Stromal cell of bone marrow (primary cell): ENCODE data around the gene SETBP1.

Source experiments
- DNase-seq: peaks from one replicate; pipeline ENCODE4 v3.0.0-alpha.2; 2012; ENCODE audit warnings: low read depth

The SETBP1 gene

DNA sequence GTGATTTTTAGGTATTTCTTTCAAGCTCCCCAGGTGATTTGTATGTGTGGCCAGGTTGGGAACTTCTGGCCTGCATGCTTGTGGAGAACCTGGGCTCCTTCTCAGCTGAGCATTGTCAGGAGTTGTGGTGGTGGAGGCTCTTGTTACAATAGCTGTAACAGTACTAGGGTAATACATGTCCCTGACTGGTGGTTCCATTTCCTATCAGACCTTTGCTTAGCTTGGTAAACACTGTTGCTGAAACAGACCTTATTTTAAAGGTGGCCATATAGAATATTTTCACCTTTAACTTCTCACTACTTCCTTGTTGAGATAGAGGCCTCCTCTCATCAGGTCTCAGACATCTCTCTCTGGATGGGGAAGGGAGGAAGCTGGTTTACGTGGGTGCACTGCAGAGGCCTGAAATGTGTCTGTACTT lies 79.2 kb downstream of the SETBP1 start:
- no peak for DNase-seq

DNA sequence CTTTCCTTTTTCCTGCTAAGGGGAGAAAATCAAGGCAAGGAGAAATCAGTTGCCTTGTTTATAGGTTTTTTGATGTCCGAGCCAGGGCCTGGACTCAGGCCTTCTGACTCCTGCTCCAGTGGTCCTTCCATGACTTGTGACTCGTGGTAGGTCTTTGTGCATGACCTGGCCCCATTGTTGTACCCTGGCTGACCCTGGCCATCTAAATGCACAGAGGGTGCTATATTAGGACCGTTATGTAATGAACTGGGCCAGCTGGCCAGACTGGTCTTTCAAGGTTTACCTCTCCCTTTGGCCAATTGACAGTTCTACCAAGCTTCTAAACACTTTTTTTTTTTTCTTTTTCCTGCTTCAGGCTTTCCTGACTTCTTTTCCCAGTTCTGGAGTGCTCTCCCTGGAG lies 81.1 kb downstream of the SETBP1 start:
- no peak for DNase-seq

DNA sequence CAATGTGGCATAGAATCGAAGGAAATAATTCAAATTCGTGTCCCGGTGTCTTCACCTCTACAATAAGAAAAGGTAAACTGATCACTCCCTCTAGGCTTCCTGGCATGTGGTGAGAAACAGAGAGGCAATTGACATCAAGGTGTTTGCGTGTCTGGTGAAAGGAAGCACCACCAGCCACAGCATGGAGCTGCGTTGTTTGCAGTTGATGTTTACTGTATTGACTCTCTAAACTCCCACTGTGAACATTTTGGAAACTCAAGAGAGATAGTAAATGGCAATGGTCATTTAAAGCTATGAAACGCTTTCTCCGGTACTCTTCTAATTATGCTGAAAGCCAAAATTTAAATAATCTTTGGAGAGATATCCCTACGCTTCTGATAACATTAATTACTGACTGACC lies 82.6 kb downstream of the SETBP1 start:
- no peak for DNase-seq

DNA sequence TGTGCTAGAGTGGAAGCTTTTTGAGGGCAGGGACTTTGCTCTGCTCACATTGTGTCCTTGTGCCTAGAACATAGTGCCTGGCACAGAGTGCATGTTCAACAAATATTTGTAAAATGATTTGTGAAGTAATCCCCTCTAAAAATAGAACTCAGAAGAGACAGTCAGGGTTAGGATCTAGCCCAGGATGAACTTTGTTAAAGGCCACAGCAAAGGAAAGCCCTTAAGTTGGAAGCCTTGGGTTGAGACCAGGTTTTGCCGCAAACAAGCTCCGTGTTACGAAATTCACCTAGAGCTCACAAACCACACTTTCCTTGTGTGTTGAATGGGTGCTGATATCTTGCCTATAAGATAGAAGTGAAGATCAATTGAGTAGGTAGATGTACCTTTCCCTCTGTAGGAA lies 84.2 kb downstream of the SETBP1 start:
- DNase-seq = no peak

DNA sequence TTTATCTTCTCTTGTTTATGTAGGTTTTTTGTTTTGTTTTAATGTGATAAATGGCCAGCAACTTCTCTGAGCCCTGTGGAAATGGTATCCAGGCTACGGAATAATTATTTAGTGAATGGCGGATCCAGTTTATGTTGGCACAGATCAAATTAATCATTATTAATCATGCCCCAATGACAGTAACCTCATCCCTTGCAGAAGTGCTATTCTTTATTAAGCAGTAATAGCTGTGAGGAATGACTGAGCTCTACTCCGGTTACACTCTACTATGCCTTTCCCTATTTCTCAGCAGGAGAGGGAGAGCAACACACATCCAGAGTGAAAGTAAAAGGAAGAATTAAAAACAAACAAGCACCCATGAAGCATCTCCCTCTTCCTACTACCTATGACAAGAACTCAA lies 84.8 kb downstream of the SETBP1 start:
- no peak for DNase-seq

DNA sequence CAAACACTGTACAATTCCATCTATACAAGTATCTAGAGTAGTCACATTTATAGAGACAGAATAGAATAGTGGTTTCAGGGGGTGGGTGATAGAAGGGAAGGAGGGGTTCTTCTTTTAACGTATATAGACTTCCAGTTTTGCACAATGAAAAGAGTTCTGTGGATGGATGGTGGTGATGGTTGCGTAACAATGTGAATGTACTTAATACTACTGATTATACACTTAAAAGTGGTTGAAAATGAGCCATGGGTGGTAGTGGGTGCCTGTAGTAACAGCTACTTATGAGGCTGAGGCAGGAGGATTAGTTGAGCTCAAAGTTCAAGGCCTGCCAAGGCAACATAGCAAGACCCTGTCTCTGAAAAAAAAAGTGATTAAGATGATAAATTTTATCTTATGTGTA lies 85.8 kb downstream of the SETBP1 start:
- DNase-seq = no peak

DNA sequence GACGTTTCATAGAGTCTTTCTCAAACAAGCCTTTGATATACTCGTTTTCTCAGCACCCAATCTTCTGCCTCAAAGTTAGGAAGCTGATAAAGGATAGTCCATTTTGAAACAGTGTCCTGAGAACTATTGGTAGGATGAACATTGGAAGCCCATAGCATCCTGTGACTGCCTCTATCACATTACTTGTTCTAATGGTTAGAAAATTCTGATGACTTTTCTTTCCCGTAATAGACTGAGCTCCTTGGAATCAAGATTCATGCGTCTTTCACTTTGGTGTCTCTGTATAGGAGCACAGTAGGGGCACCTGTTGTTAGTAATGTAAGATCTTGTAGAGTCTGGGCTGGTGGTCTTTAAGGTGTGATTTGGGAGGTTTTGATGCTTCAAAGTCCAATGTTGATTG lies 87.1 kb downstream of the SETBP1 start:
- DNase-seq = no peak

DNA sequence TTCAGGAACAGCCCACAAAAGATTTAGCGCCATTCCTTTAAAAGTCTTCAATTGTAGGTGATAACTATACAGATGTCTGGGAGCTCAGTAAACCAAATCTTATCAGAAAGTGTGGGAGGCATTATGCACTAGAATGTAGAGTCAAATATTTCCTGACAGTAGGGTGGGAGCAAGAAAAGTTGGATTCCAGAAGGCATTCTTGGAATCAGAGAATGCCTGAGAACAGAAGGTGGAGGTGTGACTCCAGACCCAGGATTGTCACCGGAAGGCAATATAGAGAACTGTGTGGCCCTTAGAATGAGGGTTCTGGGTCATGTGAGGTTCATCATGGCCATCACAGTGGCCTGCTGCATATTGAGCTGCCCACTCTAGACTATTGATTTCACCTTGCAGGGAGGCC lies 90.0 kb downstream of the SETBP1 start:
- DNase-seq = no peak

DNA sequence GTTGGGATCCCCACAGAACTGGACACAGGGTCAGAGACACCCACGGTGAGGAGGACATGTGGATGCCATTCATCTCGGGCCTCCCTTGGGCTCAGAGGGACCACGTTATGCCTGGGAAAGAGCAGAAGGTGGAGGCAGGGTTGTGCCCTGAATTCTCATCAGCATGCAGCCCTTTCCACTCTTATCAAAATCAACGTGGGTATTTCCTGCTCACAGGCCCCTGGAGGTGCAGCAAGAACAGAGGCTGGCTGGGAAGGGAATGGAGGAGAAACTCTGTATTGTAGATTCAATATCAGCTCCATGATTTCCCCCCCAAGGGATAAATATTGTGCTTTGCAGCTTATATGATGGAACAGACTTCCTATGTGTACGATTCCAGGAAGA lies 90.9 kb downstream of the SETBP1 start:
- no peak for DNase-seq

DNA sequence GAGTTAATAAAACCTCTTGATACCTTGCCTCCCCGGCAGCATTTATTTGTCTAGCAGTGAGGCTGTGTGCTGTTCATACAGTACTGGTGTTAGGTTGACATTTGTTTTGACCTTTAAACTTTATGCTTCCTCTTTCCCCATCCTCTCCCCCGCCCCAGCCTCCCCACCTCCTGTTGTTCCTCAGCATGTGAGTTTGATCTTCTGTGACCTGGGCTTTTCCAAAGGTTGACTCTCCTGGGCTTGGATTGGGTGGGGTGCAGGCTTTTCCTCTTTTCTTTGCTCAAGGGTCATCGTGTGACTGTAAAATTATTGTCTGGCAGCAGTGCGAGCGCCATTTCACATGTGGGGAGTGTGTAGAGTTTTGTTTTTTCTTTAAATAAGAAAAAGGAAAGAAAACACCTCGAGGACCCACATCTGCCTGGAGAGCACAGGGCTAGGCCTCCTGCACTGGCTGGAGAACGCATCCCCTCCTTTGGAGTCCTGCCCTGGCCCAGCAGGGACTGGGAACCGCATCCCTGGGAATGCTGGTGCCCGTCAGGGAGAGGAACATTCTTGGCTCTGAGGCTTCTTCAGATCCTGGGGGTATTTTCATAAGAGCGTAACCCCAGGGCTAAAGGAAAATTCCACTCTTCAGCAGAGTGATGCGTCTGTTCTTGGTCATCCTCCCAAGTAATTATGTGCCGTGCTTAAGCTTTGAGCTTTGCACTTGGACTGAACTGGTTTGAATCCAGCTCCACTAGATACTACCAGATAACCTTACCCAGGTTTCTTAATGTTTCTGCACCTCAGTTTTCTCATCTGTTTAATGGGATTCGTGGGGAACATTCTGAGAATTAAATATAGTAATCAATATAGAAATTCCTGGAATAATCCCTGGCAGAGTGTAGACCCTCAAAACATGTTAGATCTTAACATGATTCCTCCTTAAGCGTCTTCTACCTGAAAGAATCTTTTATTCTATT lies 91.5 kb downstream of the SETBP1 start:
- DNase-seq = peak; percentile 19

DNA sequence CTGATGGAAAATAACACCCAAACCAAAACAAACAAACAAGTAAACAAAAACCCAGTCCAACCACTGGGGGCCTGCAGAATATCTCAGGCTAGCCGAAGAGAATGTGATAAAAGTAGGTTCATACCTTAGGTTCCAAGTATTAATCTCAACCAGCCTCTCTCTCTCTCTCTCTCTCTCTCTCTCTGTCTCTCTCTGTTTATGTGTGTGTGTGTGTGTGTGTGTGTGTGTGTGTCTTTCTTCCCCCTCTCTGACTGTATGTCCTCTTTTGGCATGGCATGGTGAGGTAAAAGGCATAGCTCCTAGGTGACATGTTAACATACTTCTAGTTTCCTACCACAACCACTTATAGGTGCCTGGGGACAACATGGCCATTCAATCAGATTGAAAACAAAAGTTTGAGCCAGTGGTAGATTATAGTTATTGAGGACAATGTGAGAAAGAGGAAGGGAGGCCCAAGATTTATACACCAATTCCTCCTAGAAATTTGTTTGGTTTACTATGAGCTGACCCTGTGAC lies 93.0 kb downstream of the SETBP1 start:
- DNase-seq = no peak

DNA sequence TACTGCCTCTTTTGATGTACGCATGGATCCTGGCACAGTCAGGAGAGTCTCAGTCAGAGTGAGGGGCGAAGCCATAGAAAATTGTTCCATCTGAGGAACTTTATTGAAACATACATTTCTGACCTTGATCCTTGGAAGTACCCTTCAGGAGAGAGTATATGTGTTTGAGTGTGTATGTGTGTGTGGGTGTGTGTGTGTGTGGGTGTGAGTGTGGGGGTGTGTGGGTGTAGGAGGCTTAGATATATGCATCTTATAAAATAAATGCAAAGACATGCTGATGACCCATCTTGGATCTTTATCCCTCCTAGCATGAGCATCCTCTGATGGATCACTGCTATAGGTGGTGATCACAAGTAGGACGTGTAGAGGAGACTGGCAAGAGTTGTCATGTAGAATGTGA lies 93.5 kb downstream of the SETBP1 start:
- DNase-seq = no peak

DNA sequence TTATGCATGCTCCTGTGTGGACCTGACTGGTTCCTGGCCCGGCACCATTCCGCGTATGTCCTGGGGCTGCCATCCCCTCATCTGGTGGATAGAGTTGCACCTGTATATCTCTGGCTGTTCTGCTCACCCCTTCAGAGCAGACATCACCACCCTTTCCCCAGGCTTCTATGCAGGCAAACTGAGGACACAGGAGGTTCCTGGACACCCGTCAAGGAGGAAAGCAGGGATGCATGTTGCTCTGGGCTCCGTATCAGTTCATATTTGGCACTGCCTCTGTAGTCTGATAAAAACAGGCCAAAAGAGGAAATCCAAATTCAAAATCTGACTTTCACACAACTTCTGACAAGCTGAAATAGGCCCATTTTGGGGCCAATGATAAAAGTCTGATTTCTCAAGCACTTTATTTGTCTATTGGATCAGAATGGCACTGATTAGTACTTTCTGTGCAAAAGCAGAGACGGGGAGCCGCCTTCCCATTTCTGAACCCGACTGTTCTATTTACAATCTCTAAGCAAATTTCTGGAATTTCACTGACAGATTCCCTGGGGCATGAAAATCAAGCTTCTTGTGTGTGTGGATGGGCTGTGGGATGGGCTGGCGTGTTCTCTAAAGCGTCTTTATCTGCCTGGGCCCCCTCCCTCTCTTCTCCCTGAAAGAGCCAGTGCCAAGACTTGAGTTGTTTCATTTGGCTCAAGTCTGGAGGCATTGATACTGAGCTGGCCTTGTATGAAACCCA lies 96.9 kb downstream of the SETBP1 start:
- no peak for DNase-seq

DNA sequence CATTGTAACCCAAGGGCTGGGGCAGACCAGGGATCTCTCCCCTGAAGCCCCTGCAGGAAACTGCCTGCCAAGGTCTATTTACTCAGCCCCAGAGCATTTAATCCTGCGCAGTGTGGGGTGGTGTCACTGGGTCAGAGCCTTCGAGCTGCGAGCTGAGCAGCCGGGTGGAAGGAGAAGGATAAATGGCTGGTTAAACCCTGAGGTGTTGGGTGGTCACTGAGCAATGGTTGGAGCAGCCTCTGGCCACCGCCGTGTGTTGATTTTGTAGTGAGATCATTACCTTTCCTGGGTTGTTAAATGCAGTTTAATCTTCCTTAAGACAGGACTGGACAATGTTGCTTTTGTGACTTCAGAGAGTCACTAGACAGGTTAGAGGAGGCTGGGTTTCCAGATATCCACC lies 98.1 kb downstream of the SETBP1 start:
- no peak for DNase-seq

DNA sequence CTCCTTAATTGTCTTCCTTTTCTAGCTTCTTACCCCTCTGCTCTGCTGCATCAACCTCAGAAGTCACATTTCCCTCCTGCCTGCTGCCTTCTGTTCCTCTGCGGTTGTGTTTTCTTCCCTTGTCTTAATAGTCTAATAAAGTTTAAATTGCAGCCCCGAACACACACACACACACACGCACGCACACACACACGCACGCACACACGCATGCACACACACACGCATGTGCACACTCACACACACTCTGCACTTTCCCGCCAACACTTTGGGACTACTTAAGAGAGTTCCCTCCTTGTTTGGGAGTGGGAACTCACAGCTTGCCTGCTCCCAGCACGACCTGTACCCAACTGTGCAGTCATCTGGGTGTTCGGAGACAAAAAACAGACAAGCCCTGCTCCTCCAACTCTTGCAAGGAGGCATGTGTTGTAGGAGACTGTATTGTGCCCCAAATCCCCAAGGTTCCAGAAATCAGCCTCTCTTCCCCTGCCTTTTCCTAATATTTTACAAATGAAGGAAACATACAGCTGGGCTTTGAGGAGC lies 99.1 kb downstream of the SETBP1 start:
- no peak for DNase-seq

DNA sequence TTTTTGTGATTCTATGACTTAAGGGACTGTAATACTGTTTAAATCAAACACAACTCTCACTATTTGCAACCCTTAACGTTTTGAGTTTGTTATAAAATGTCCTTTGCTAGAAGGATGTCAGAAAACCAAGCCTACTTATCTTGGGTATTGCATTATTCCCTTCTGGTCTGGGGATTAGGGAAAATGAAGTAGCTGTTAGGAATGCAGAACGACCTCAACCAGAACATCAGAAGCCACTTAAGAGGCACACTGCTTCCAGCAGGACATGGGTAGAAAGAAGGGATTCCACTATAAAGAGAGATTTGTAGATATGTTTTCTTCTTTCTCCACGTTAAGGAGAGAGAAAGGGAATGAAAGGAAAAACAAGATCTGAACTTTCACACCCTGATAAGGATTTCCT lies 101.2 kb downstream of the SETBP1 start:
- DNase-seq = peak; percentile 75

DNA sequence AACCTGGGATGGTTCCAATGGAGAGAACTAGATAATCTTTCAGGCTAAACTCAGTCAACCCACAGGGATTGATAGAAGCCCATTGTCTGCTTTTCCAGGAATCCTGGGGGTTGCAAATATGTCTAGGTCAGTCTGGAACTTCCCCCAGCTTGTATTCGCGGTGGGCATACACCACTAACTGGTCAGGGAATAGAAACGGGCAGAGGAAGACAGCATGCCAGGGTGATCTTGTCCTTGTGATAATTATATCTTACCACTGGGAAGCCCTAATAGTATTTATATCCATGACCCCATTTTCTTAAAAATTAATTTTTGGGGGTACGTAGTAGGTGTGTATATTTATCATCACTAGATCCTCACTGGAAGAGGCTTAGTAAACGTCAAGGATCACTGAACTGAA lies 101.9 kb downstream of the SETBP1 start:
- no peak for DNase-seq

DNA sequence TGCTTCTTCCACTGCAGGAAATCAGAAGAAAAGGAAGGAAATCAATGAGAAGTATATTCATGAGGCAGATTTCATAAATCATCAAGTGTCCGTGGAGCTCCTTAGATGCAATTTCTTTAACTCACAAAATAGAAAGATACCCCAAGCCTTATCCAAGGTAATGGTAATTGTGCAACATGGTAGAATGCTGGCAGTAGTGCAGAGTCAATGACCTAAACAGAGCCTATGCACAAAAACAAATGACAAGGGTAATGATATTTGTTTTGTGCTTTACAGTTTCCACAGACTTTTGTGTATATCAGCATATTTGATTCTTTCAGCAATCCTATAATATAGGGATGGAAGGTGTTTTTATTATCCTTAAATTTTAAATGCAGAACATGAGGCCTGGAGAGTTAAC lies 102.7 kb downstream of the SETBP1 start:
- no peak for DNase-seq

DNA sequence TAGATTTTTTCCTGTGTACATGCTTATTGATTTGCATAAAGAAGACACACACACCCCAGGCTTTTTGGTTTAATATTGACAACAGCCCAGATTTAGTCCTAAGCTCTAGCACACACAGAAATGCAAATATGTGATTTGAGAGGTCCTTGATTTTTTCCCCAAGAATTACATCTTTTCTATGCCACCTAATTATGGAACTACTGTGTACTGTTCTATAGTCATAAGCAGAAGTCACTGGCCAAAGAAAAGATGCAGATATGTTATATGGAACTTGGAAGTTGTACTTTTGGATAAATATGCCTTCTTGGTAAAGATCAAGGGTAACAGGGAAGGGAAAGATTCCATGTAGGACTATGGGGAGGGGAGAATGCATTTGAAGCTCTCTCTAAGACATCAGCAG lies 105.6 kb downstream of the SETBP1 start:
- DNase-seq = no peak

DNA sequence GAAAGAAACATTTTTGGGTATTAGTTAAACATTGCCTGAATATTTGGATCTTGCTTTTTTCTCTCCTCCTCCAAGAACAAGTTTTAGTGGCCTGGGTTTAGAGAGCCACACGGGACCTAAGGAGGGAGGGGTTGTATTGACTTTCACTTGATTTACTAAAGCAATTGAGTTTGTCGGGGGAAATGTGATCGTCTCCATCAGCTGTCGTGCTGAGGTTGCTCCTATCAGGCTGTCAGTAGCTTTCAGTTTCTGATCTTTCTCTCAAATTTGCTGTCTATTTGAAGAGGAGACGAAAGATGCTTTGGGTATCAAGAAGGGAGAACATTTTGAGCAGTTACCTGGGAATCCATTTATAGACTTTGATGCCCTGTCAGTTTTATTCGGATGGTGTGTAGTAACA lies 106.0 kb downstream of the SETBP1 start:
- DNase-seq = no peak

DNA sequence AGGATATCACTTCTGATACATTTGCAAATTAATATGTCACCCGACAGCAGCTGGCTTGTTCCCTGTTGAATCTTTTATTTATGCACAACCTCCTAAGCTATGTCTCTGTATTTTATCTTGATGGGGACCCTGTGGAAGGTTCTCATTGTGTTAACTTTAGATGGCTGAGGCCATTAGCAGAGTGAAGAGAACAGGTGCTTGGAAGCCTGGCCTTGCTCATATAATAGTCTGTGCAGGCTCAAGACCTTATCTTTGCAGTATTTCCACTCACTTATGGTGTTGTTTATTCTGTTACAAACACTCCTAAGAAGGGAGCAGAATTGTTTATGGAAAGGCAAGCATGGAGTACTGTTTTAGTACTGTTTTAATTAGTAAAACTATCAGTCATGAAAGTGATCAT lies 107.6 kb downstream of the SETBP1 start:
- no peak for DNase-seq

DNA sequence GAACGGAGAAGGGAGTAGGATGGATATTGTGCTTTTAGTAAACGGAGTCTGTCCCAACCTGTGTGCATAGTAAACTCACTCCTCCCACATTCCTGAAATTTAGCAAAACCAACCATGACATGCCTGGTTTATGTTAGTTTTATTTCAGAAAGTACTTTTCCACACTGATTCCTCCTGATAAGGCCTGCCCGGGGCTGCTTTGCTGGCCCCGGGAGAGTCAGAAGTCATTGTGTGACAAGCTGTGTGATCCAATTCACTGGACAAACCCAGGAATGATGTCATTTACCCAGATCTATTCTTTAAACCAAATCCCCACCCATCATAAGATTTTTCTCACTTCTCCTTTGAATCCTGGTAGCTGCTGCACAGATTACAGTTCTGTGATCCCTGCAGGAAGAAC lies 109.0 kb downstream of the SETBP1 start:
- DNase-seq = no peak

DNA sequence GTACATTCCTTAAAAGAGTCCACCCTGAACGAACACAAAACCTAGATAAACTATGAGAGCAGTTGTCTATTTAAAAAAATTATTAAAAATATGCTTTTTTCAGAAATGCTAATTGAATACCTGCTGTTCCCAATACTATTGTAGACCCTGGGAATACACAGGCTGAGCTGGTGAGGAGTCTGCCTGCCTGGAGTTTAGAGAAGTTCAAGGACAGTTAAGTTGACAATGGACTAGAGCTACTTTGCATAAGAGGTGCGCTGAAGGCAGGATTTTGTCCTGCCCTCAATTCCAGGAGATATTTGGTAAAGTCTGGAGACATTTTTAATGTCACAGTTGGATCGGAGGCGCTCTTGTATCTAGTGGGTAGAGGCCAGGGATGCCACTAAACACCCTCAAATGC lies 110.2 kb downstream of the SETBP1 start:
- no peak for DNase-seq
